HFFc6 (cell line): Measurements from ENCODE around the gene CCDC32. TPM values are rescaled to one million over a fixed set of nuclear protein-coding genes. Genes with fewer than 3 reads are reported as not detected.
"Not testable (repeated sequence)": the region's sequence is repeated elsewhere in the genome, so short reads cannot be mapped to it uniquely, and the experiment has no call there.

Experiments
- DNase-seq: peaks from one replicate; pipeline ENCODE4 v3.0.0-alpha.2; 2018
- H3K27ac Mint-ChIP-seq: 2 replicates; pipeline ENCODE4 v1.8.0; 2020; ENCODE audit warnings: mild to moderate bottlenecking, mixed read lengths
- H3K27me3 Mint-ChIP-seq: 2 replicates; pipeline ENCODE4 v1.8.0; 2021; ENCODE audit warnings: mild to moderate bottlenecking, moderate library complexity, mixed read lengths; ENCODE audit not compliant: insufficient read depth
- H3K36me3 Mint-ChIP-seq: 2 replicates; pipeline ENCODE4 v1.8.0; 2021; ENCODE audit warnings: low read depth, mixed read lengths
- H3K4me1 Mint-ChIP-seq: 2 replicates; pipeline ENCODE4 v1.8.0; 2020; ENCODE audit warnings: low read depth, mixed read lengths
- H3K4me3 Mint-ChIP-seq: 2 replicates; pipeline ENCODE4 v1.8.0; 2020; ENCODE audit warnings: mild to moderate bottlenecking, moderate library complexity, mixed read lengths
- H3K9me3 Mint-ChIP-seq: 2 replicates; pipeline ENCODE4 v1.8.0; 2020; ENCODE audit warnings: mild to moderate bottlenecking, mixed read lengths
- CTCF ChIP-seq: fragments of 200-600 bp; sonication (generic); IDR thresholded peaks from 2 replicates; pipeline ENCODE4 v1.5.0; 2021; ENCODE audit warnings: antibody characterized with exemption, mild to moderate bottlenecking
- total RNA-seq, 6 experiments: library from RNA; stranded (reverse); fragmentation: NEBNext Ultra II Directional; extraction: Animal tissue kit (Norgen Biotek cat#: 25700); gene quantifications; 2 replicates in 1 of 6; 3 replicates in 5 of 6; pipeline ENCODE4 v1.2.3, GENCODE V29; 2021

CCDC32 gene
- total RNA-seq, 6 experiments from 2014 or later: 17.6 to 21.4 (median 20.5) TPM

GRCh38 chr15:40582726-40583246 lies 17.9 kb upstream of the CCDC32 start:
- Mint-ChIP-seq H3K4me3 (peak overlapping the region; percentile 9; the same call in 1 of the 2 replicates), H3K4me1 (no peaks in the 10 kb centered on the region), H3K27me3 (peaks cover 2% of the 10 kb centered on the region; the same call in 1 of the 2 replicates), H3K9me3 (peaks cover 5% of the 10 kb centered on the region; the same call in 1 of the 2 replicates), H3K27ac (no peak overlapping the region), H3K36me3 (peaks cover 8% of the 10 kb centered on the region; the same call in 1 of the 2 replicates)
- TF ChIP-seq CTCF: no peak
- DNase-seq: no peak

GRCh38 chr15:40581796-40582195 lies 17.0 kb upstream of the CCDC32 start:
- H3K27me3 Mint-ChIP-seq, H3K36me3 Mint-ChIP-seq, H3K27ac Mint-ChIP-seq, H3K9me3 Mint-ChIP-seq, H3K4me3 Mint-ChIP-seq, DNase-seq, H3K4me1 Mint-ChIP-seq: not testable (repeated sequence)

GRCh38 chr15:40578892-40579291 lies 14.1 kb upstream of the CCDC32 start:
- DNase-seq: no peak
- no peak overlapping the region for H3K27ac Mint-ChIP-seq
- H3K4me1 Mint-ChIP-seq: no peaks in the 10 kb centered on the region
- no peak for TF ChIP-seq CTCF
- H3K4me3 Mint-ChIP-seq: no peak overlapping the region
- H3K36me3 Mint-ChIP-seq: peaks cover 12% of the 10 kb centered on the region; the same call in 1 of the 2 replicates
- H3K9me3 Mint-ChIP-seq: peaks cover 5% of the 10 kb centered on the region; the same call in 1 of the 2 replicates
- no peaks in the 10 kb centered on the region for H3K27me3 Mint-ChIP-seq

GRCh38 chr15:40576914-40577313 lies 12.1 kb upstream of the CCDC32 start:
- H3K27me3 Mint-ChIP-seq, H3K27ac Mint-ChIP-seq, H3K4me3 Mint-ChIP-seq, DNase-seq, H3K9me3 Mint-ChIP-seq, H3K4me1 Mint-ChIP-seq: not testable (repeated sequence)
- H3K36me3 Mint-ChIP-seq: peaks cover 12% of the 10 kb centered on the region; the same call in 1 of the 2 replicates

- no peaks in the 10 kb centered on the region for H3K9me3 Mint-ChIP-seq
- H3K4me1 Mint-ChIP-seq: peaks cover 7% of the 10 kb centered on the region
- no peak for TF ChIP-seq CTCF
- no peak overlapping the region for H3K27ac Mint-ChIP-seq
- no peak for DNase-seq
- H3K36me3 Mint-ChIP-seq: peaks cover 8% of the 10 kb centered on the region; the same call in 1 of the 2 replicates
- H3K4me3 Mint-ChIP-seq: no peak overlapping the region
- H3K27me3 Mint-ChIP-seq: no peaks in the 10 kb centered on the region; the same call in 1 of the 2 replicates
These were observed 10.3 kb upstream of the CCDC32 start for GRCh38 chr15:40575113-40575512.

- peak within 1 kb of the TSS; percentile 96 for H3K27ac Mint-ChIP-seq
- H3K9me3 Mint-ChIP-seq: no peaks in the 10 kb centered on the region
- H3K4me3 Mint-ChIP-seq: peak within 1 kb of the TSS; percentile 97
- peaks cover 2% of the 10 kb centered on the region; the same call in 1 of the 2 replicates for H3K36me3 Mint-ChIP-seq
- TF ChIP-seq CTCF: no peak
- DNase-seq: peak; percentile 88
- peaks cover 6% of the 10 kb centered on the region for H3K27me3 Mint-ChIP-seq
- peaks cover 29% of the 10 kb centered on the region for H3K4me1 Mint-ChIP-seq
These were observed 4.5 kb upstream of the CCDC32 start, which contains the start of gene RPUSD2 for GRCh38 chr15:40569129-40569953. Gene RPUSD2 (plus strand): TSS chr15:40569299. CDS start chr15:40569338, 39 bp downstream.
